Cardiac muscle cell (in vitro differentiated cells and primary cell): ENCODE results near the gene CCR6. TPM values are rescaled to one million over a fixed set of nuclear protein-coding genes. Genes with fewer than 3 reads are reported as not detected.
"Not testable (repeated sequence)": the region's sequence is repeated elsewhere in the genome, so short reads cannot be mapped to it uniquely, and the experiment has no call there.

Source experiments
- DNase-seq, 2 donors: peaks; one replicate each; pipeline versions ENCODE4 v3.0.0 to v3.0.0-alpha.2; 2010 to 2017; ENCODE audit warnings: low read depth in 1 of 2, low spot score in 1 of 2
- H3K27ac ChIP-seq: fragments of 200-600 bp; sonication (generic); 2 replicates; pipeline ENCODE4 v1.5.1; 2016
- H3K27me3 ChIP-seq: fragments of 200-600 bp; sonication (generic); 2 replicates; pipeline ENCODE4 v1.6.0; 2016; ENCODE audit warnings: control low read depth
- H3K36me3 ChIP-seq: fragments of 200-600 bp; sonication (generic); 2 replicates; pipeline ENCODE4 v1.5.1; 2016; ENCODE audit warnings: control low read depth
- H3K4me1 ChIP-seq: fragments of 200-600 bp; sonication (generic); 2 replicates; pipeline ENCODE4 v1.8.1; 2017; ENCODE audit warnings: low read depth, mild to moderate bottlenecking, mixed run types
- H3K4me3 ChIP-seq: fragments of 200-600 bp; sonication (generic); 2 replicates; pipeline ENCODE4 v1.5.1; 2016; ENCODE audit warnings: mild to moderate bottlenecking
- H3K9me3 ChIP-seq: fragments of 200-600 bp; sonication (generic); 2 replicates; pipeline ENCODE4 v1.5.1; 2017; ENCODE audit warnings: low read depth, mild to moderate bottlenecking, control low read depth
- polyA plus RNA-seq: library from polyadenylated mRNA; unstranded; fragments of >200 nt; fragmentation: Nextera tagmentation; extraction: Ambion mirVana; gene quantifications from 2 replicates; pipeline ENCODE4 v1.2.1, GENCODE V29; 2016
- total RNA-seq: library from RNA; depleted of rRNA; stranded (reverse); fragments of >200 nt; gene quantifications from 2 replicates; pipeline ENCODE4 v1.2.3, GENCODE V29; 2016
- TF ChIP-seq, protein P1 (sequence below): IDR thresholded peaks from 2 replicates; pipeline ENCODE4 v1.5.1; 2012; ENCODE audit warnings: low read depth, mild to moderate bottlenecking, low read length

Gene CCR6
- total and polyA plus RNA-seq, 2 experiments from 2014 or later, result not detected

- TF ChIP-seq, protein P1, sequence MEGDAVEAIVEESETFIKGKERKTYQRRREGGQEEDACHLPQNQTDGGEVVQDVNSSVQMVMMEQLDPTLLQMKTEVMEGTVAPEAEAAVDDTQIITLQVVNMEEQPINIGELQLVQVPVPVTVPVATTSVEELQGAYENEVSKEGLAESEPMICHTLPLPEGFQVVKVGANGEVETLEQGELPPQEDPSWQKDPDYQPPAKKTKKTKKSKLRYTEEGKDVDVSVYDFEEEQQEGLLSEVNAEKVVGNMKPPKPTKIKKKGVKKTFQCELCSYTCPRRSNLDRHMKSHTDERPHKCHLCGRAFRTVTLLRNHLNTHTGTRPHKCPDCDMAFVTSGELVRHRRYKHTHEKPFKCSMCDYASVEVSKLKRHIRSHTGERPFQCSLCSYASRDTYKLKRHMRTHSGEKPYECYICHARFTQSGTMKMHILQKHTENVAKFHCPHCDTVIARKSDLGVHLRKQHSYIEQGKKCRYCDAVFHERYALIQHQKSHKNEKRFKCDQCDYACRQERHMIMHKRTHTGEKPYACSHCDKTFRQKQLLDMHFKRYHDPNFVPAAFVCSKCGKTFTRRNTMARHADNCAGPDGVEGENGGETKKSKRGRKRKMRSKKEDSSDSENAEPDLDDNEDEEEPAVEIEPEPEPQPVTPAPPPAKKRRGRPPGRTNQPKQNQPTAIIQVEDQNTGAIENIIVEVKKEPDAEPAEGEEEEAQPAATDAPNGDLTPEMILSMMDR, result no peak
- H3K9me3 ChIP-seq, result no peaks in the 10 kb centered on the region
- H3K27ac ChIP-seq, result no peak overlapping the region
- H3K36me3 ChIP-seq, result no peaks in the 10 kb centered on the region
- no peak overlapping the region for H3K4me3 ChIP-seq
- H3K4me1 ChIP-seq, result no peaks in the 10 kb centered on the region
- no peak for DNase-seq
- no peaks in the 10 kb centered on the region for H3K27me3 ChIP-seq
These were observed 35.0 kb upstream of the CCR6 start for GRCh38 chr6:167087857-167088354.

DNA sequence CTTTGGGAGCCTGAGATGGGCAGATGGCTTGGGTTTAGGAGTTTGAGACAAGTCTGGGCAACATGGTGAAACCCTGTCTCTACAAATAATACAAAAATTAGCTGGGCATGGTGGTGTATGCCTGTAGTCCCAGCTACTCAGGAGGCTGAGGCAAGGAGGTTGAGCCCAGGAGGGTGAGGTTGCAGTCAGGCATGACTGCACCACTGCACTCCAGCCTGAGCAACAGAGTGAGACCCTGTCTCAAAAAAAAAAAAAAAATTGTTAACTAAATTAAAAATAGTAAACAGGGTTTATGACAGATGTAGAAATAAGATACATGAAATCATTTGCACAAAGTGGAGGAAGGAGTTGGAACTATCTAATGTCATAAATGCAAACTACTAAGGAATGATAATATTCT, 34.2 kb upstream of the CCR6 start:
- not testable (repeated sequence) for H3K27ac ChIP-seq, H3K4me1 ChIP-seq, H3K4me3 ChIP-seq, DNase-seq, H3K9me3 ChIP-seq, H3K27me3 ChIP-seq, H3K36me3 ChIP-seq

GRCh38 chr6:167089243-167090142, 33.4 kb upstream of the CCR6 start:
- H3K4me3 ChIP-seq, result no peak overlapping the region
- H3K9me3 ChIP-seq, result no peaks in the 10 kb centered on the region
- TF ChIP-seq, protein P1, result no peak
- no peaks in the 10 kb centered on the region for H3K36me3 ChIP-seq
- H3K27ac ChIP-seq, result no peak overlapping the region
- no peak for DNase-seq
- no peaks in the 10 kb centered on the region for H3K27me3 ChIP-seq
- H3K4me1 ChIP-seq, result no peaks in the 10 kb centered on the region

DNA sequence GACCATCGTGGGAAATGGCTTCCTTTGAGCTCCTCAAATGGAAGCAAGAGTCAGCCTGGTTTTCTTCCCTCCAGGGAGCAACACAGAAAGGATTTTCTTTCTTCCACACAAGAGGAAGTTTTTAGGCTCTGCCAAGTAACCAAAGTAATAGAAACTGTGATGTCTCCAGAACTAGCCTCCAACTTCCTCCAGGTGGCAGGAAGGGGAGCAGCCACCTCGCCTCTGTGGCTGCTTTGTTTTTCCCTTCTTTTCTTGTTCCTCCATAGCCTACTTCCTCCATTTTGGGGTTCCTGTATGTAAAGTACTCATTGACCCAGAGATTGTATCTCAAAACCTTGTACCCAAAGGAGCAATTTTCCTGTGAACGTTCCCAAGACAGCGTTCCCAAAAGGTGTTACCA, 32.7 kb upstream of the CCR6 start:
- Histone ChIP-seq H3K4me1 (no peaks in the 10 kb centered on the region), H3K9me3 (no peaks in the 10 kb centered on the region), H3K4me3 (no peak overlapping the region), H3K36me3 (no peaks in the 10 kb centered on the region), H3K27me3 (no peaks in the 10 kb centered on the region), H3K27ac (no peak overlapping the region)
- TF ChIP-seq, protein P1, result no peak
- no peak for DNase-seq

- no peaks in the 10 kb centered on the region for H3K4me1 ChIP-seq
- DNase-seq, result no peak
These were observed 31.7 kb upstream of the CCR6 start for GRCh38 chr6:167091026-167091804.

More at GRCh38 chr6:167091026-167091804, 31.7 kb upstream of the CCR6 start:
- H3K27ac ChIP-seq, result no peak overlapping the region
- H3K27me3 ChIP-seq, result no peaks in the 10 kb centered on the region
- no peak overlapping the region for H3K4me3 ChIP-seq
- no peaks in the 10 kb centered on the region for H3K9me3 ChIP-seq
- H3K36me3 ChIP-seq, result no peaks in the 10 kb centered on the region
- TF ChIP-seq, protein P1, result no peak
